Measurements from ENCODE around the gene ADGRD1.

Gene ADGRD1

DNA sequence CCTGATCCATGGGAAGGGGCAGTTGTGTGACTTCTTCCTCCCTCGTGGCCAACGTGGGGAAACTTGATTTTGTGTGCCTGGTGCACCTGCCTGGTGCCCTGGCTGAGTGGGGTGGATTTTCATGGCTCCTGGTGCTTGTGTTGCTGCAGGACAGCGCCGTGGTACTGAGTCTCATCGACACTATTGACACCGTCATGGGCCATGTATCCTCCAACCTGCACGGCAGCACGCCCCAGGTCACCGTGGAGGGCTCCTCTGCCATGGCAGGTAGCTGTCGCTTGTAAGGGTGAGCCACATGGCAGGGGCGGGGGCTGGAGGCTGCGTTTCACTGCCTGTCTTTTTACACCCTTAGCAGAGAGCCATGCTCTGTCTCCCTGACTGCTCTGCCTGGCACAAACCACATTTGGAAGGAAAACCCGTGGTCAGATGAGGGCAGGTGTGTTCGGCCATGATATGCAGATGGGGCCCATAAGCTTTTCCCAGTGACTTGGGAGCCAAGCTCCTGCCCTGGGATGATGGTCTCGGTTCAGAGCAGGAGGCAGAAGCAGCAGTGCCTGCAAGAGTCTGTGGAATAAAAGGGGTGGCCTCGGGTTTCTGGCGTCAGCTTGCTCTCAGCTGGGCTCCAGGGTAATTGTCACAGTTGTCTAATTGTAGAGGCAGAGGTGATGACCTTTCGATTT lies 49.5 kb downstream of the ADGRD1 start:
- DNase-seq (ENCODE audit: low read depth): no peak
- H3K36me3 ChIP-seq (ENCODE audit: control insufficient read depth, insufficient read depth, low read length, severe bottlenecking): no peaks in the 10 kb centered on the region
- no peak overlapping the region for H3K9ac ChIP-seq (ENCODE audit: low read length)
- H3K9me3 ChIP-seq (ENCODE audit: control insufficient read depth, low read length): no peaks in the 10 kb centered on the region
- H3K4me3 ChIP-seq (ENCODE audit: low read length): no peak overlapping the region
- H3K4me1 ChIP-seq (ENCODE audit: control insufficient read depth, insufficient read depth, low read length): peaks cover 3% of the 10 kb centered on the region
- no peaks in the 10 kb centered on the region for H3K27me3 ChIP-seq (replicated peaks; ENCODE audit: control insufficient read depth, insufficient read depth, low read length)

DNA sequence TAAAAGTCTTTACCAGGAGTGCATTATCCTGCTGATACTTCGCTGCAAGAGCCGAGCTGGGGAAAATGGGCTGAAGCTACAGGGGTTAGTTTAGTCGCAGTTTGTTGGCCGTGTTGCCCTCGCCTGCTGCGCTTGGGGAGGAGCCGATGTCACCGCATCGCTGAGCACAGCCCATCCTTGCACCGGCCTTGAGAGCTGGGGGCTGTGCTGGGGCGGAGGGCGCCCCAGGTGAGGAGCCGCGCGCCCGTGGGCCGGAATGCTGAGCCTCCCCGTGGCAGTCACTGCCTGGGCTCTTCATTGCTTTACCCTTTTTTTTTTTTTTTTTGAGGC lies 50.0 kb downstream of the ADGRD1 start:
- Histone ChIP-seq H3K9me3 (ENCODE audit: control insufficient read depth, low read length) (no peaks in the 10 kb centered on the region), H3K27me3 (replicated peaks; ENCODE audit: control insufficient read depth, insufficient read depth, low read length) (no peaks in the 10 kb centered on the region), H3K4me3 (ENCODE audit: low read length) (no peak overlapping the region), H3K9ac (ENCODE audit: low read length) (no peak overlapping the region), H3K4me1 (ENCODE audit: control insufficient read depth, insufficient read depth, low read length) (peaks cover 3% of the 10 kb centered on the region), H3K36me3 (ENCODE audit: control insufficient read depth, insufficient read depth, low read length, severe bottlenecking) (no peaks in the 10 kb centered on the region)
- DNase-seq (ENCODE audit: low read depth): no peak

- no peak for DNase-seq (ENCODE audit: low read depth)
- Histone ChIP-seq H3K4me1 (ENCODE audit: control insufficient read depth, insufficient read depth, low read length) (peaks cover 3% of the 10 kb centered on the region), H3K36me3 (ENCODE audit: control insufficient read depth, insufficient read depth, low read length, severe bottlenecking) (no peaks in the 10 kb centered on the region), H3K27me3 (replicated peaks; ENCODE audit: control insufficient read depth, insufficient read depth, low read length) (no peaks in the 10 kb centered on the region), H3K4me3 (ENCODE audit: low read length) (no peak overlapping the region), H3K9ac (ENCODE audit: low read length) (no peak overlapping the region), H3K9me3 (ENCODE audit: control insufficient read depth, low read length) (no peaks in the 10 kb centered on the region)
These were observed 50.5 kb downstream of the ADGRD1 start for GRCh38 chr12:131004166-131004565.

DNA sequence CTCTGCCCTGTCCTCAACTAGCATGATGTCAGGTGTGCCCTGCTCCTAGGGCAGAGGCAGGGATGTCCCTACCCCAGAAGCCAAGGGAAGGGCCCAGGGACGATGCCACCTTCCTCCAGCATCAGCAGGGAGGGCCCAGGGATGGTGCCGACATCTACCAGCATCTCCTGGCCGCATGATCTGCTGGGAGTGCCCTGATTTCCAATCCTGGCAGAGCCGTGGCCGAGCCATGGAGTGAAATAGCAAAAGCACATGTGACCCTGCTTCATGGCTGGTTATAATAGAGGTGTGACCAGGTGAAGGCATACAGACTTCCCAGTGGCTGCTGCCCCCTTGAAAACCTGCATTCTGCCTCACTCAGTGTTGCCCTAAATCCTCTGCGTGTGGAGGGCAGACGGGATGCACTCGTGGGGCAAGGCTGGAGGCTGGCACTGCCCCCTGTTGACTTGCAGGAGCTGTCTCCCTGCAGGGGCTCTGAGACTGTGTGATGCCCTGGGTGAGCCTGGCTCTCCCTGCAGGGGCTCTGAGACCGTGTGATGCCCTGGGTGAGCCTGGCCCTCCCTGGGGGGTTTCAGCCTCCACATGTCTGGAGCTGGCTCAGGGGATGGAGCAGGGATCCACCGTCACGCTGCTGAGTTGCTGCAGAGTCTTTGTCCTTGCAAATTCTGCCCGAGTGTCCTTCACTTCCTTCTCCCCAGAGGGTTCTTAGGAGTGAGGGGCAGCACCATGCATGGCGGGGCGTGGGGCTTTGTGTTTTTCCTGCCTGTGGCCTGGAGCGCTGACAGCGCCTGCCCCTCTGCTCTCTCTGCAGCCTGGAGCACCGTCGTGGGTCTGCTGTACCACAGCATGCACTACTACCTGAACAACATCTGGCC lies 51.7 kb downstream of the ADGRD1 start:
- Histone ChIP-seq H3K4me3 (ENCODE audit: low read length) (no peak overlapping the region), H3K27me3 (replicated peaks; ENCODE audit: control insufficient read depth, insufficient read depth, low read length) (no peaks in the 10 kb centered on the region), H3K4me1 (ENCODE audit: control insufficient read depth, insufficient read depth, low read length) (peaks cover 3% of the 10 kb centered on the region), H3K9ac (ENCODE audit: low read length) (no peak overlapping the region), H3K9me3 (ENCODE audit: control insufficient read depth, low read length) (no peaks in the 10 kb centered on the region), H3K36me3 (ENCODE audit: control insufficient read depth, insufficient read depth, low read length, severe bottlenecking) (no peaks in the 10 kb centered on the region)
- DNase-seq (ENCODE audit: low read depth): no peak

DNA sequence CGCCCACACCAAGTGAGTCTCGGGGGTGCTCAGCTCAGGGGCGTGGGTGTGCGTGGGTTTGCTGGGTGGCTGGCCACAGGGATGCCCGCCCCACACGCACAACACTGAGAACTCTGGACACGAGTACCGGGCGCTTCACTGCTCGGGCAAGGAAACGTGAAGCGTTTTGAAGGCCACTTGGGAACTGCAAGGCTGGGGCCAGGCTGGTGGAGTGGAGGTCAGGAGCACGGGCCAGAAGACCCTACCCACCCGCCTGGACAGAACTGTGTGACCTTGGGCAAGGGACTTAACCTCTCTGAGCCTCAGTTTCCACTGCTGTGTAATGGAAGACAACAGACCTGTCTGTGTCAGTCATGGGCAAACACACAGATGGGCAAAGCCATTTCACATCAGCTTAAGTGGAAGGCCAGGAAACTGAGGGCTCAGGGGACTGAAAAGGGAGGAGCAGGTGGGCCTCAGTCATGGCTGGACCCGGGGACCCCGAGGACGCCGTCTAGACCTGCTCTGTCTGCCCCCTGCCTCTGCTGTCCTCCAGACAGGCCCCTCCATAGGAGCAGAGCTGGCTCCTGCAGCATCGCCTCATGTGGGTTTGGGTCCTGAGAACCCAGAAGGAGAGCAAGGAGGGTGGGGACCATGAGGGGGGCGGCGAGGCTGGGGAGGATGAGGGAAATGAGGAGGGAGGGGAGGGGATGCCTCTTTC lies 52.5 kb downstream of the ADGRD1 start:
- Histone ChIP-seq H3K27me3 (replicated peaks; ENCODE audit: control insufficient read depth, insufficient read depth, low read length) (no peaks in the 10 kb centered on the region), H3K9ac (ENCODE audit: low read length) (no peak overlapping the region)

GRCh38 chr12:131007031-131007739 lies 53.5 kb downstream of the ADGRD1 start:
- Histone ChIP-seq H3K9me3 (ENCODE audit: control insufficient read depth, low read length) (no peaks in the 10 kb centered on the region), H3K36me3 (ENCODE audit: control insufficient read depth, insufficient read depth, low read length, severe bottlenecking) (no peaks in the 10 kb centered on the region), H3K4me1 (ENCODE audit: control insufficient read depth, insufficient read depth, low read length) (peaks cover 3% of the 10 kb centered on the region), H3K9ac (ENCODE audit: low read length) (no peak overlapping the region), H3K4me3 (ENCODE audit: low read length) (no peak overlapping the region), H3K27me3 (replicated peaks; ENCODE audit: control insufficient read depth, insufficient read depth, low read length) (no peaks in the 10 kb centered on the region)
- no peak for DNase-seq (ENCODE audit: low read depth)

More for the DNA sequence above, 52.5 kb downstream of the ADGRD1 start:
- no peak overlapping the region for H3K4me3 ChIP-seq (ENCODE audit: low read length)
- peaks cover 3% of the 10 kb centered on the region for H3K4me1 ChIP-seq (ENCODE audit: control insufficient read depth, insufficient read depth, low read length)
- H3K9me3 ChIP-seq (ENCODE audit: control insufficient read depth, low read length): no peaks in the 10 kb centered on the region
- H3K36me3 ChIP-seq (ENCODE audit: control insufficient read depth, insufficient read depth, low read length, severe bottlenecking): no peaks in the 10 kb centered on the region
- no peak for DNase-seq (ENCODE audit: low read depth)

DNA sequence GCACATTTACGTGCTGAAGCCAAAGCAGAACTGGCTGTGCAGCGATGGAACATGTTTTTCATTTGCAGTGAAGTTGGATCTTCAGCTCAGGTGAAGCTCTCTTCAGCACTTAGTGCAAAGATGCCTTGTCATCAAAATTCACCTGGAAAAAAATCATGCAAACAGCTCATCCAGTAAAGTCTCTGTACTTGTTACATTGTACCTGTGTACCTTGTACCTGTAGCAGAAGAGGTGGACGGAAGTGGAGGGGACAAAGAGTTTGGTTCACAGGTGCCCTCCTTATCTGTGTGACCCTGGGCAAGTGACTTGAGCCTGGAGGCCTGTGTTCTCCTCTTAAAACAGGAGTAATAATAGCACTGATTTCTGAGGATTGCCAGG lies 54.0 kb downstream of the ADGRD1 start:
- Histone ChIP-seq H3K27me3 (replicated peaks; ENCODE audit: control insufficient read depth, insufficient read depth, low read length) (no peaks in the 10 kb centered on the region), H3K9ac (ENCODE audit: low read length) (no peak overlapping the region), H3K36me3 (ENCODE audit: control insufficient read depth, insufficient read depth, low read length, severe bottlenecking) (no peaks in the 10 kb centered on the region), H3K4me3 (ENCODE audit: low read length) (no peak overlapping the region), H3K9me3 (ENCODE audit: control insufficient read depth, low read length) (no peaks in the 10 kb centered on the region), H3K4me1 (ENCODE audit: control insufficient read depth, insufficient read depth, low read length) (peaks cover 3% of the 10 kb centered on the region)
- DNase-seq (ENCODE audit: low read depth): no peak

GRCh38 chr12:131008131-131008912 lies 54.6 kb downstream of the ADGRD1 start:
- no peak overlapping the region for H3K9ac ChIP-seq (ENCODE audit: low read length)
- no peak for DNase-seq (ENCODE audit: low read depth)
- no peaks in the 10 kb centered on the region for H3K36me3 ChIP-seq (ENCODE audit: control insufficient read depth, insufficient read depth, low read length, severe bottlenecking)
- H3K27me3 ChIP-seq (replicated peaks; ENCODE audit: control insufficient read depth, insufficient read depth, low read length): no peaks in the 10 kb centered on the region
- no peak overlapping the region for H3K4me3 ChIP-seq (ENCODE audit: low read length)
- peaks cover 3% of the 10 kb centered on the region for H3K4me1 ChIP-seq (ENCODE audit: control insufficient read depth, insufficient read depth, low read length)
- no peaks in the 10 kb centered on the region for H3K9me3 ChIP-seq (ENCODE audit: control insufficient read depth, low read length)

GRCh38 chr12:131008913-131009270 lies 55.2 kb downstream of the ADGRD1 start:
- Histone ChIP-seq H3K4me1 (ENCODE audit: control insufficient read depth, insufficient read depth, low read length) (peaks cover 3% of the 10 kb centered on the region), H3K27me3 (replicated peaks; ENCODE audit: control insufficient read depth, insufficient read depth, low read length) (no peaks in the 10 kb centered on the region), H3K9ac (ENCODE audit: low read length) (no peak overlapping the region), H3K4me3 (ENCODE audit: low read length) (no peak overlapping the region), H3K9me3 (ENCODE audit: control insufficient read depth, low read length) (no peaks in the 10 kb centered on the region), H3K36me3 (ENCODE audit: control insufficient read depth, insufficient read depth, low read length, severe bottlenecking) (no peaks in the 10 kb centered on the region)
- DNase-seq (ENCODE audit: low read depth): no peak

DNA sequence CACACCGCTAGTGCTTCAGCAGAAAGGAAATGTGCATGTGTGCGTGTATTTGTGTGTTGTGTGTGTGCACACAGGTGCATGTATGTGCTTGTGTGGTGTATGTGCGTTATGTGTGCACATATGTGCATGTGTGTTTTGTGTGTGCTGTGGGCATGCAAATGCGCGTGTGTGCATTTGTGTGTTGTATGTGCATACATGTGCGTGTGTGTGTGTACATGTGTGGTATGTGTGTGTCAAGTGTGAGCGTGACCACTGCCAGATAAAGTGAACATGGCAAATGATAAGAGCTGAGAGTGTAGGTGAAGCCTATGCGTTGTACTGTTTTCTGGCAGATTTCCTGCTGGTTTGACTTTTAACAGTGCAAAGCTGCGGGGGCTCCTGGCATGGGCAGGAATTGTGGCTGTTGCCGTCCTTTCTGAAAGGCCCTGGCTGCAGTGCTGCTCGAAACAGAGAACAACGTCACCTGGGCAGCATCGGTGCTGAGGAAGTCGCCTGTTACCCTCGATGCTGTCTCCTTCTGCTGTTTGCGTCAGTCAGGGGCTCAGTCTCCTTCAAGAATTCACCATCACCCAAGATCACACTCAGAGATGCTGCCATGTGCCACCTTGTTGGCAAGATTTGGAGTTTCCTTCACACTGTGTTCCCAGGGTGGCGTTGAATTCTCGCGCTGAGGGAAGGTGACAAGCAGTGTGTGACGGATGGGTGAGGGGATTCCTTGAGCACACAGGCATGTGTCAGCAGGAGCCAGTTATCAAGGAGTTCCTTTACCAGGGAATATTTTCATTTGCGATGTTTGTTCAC lies 56.1 kb downstream of the ADGRD1 start:
- Histone ChIP-seq H3K9me3 (ENCODE audit: control insufficient read depth, low read length) (no peaks in the 10 kb centered on the region), H3K27me3 (replicated peaks; ENCODE audit: control insufficient read depth, insufficient read depth, low read length) (no peaks in the 10 kb centered on the region), H3K36me3 (ENCODE audit: control insufficient read depth, insufficient read depth, low read length, severe bottlenecking) (no peaks in the 10 kb centered on the region), H3K9ac (ENCODE audit: low read length) (no peak overlapping the region), H3K4me1 (ENCODE audit: control insufficient read depth, insufficient read depth, low read length) (peaks cover 3% of the 10 kb centered on the region), H3K4me3 (ENCODE audit: low read length) (no peak overlapping the region)
- DNase-seq (ENCODE audit: low read depth): no peak
